HG03460 (cell line): ENCODE data around the gene RETREG1.
"Not testable (repeated sequence)": the region's sequence is repeated elsewhere in the genome, so short reads cannot be mapped to it uniquely, and the experiment has no call there.

Experiments used
- ATAC-seq: cut with Tn5 transposase; IDR thresholded peaks from one replicate; pipeline ENCODE4 v1.9.1; 2021; ENCODE audit not compliant: unreplicated experiment

The RETREG1 gene

DNA sequence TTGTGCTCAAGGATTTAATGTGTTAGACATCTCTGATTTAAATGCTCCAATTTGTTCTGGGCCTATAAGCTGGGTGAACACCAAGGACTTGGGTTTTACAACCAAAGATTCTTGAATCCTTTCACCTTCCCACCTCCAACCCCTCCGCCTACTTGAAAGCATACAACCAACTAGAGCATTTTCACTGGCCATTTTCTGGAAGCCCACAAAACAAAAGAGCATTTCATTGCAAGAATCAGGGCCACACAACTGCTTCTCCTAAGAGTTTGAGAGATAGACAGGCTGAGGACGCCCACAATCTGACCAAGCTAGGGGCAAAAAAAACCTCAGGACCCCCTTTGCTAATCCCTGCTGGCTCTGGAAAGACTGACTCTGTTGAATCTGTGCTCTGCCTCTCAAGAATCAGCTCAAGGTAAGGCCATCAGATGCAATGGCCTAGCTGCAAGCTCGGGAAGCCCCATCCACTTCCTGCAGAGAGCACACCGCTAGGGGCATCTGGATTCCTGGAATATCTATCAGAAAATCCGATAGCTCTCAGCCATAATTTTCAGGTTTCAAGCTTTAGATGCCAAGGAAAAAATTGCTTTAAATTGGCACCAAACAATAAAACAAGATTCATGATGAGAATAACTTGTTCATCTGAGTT, 57.7 kb downstream of the RETREG1 start:
- ATAC-seq = no peak

GRCh38 chr5:16557477-16557876, 59.3 kb downstream of the RETREG1 start:
- ATAC-seq = no peak

DNA sequence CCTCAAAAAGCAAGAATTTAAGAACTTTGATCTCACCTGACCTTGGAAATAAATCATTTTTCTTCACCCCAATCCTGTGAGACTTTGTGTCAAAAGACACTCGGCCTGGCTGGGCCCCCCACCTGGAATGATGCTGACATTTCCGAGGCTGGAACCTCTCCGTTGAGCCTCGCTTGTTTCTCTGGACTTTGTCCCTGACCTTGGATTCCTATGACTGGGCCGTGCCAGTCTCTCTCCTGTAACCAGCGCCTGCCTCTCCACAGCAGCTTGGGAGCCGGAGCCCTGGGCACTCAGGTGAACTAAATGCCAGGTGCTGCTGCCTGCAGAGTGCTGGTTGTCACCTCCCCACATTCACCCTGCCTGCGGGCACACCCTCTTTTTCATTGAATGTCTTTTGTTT, 62.7 kb downstream of the RETREG1 start:
- no peak for ATAC-seq

DNA sequence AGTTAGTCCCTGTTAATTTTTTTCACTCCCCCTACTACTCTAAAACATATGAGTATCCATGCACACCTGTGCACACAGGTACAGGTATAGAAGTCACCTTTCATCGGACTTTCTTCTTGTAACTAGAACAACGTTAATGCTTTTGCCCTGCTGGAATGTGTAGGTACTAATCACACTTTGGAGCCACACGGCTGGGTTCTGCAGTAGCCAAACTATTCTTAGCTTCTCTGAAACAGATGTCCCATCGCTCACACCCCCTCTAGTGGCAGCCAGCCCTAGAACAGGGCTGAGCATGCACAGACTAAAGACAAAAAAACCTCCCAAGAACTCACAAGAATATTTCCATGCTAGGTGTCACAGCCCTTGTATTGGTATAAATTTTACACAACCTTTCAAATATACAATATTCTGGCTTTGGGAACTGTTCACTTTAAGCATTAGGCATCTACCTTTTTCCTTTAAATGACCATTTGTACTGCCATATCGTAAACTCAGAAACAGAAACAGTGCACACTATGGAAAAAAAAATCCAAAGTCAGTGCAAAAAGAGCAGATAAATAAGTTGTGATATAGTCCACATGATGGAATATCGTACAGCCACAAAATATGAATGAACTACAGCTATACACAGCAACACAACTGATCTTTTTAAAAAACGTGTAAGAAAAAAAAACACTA, 64.0 kb downstream of the RETREG1 start:
- peak; percentile 82 for ATAC-seq

DNA sequence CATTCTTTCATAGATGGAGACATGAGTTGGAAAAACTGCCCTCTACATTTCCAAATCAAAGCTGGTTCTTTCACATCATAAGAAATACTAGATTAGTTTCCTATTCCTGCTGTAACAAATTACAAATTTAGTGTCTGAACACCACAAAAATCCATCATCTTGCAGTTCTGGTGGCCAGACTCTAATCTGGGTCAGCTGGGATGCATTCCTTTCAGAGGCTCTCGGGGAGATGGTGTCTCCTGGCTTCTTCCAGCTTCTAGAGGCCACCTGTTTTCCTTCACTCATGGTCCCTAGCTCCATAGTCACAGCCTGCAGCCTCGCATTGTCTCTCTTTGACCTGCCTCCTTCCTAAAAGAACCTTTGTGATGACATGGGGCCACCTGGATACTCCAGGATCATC, 65.2 kb downstream of the RETREG1 start:
- ATAC-seq = no peak

- peak; percentile 60 for ATAC-seq
These were observed 66.4 kb downstream of the RETREG1 start for GRCh38 chr5:16550316-16550952.

DNA sequence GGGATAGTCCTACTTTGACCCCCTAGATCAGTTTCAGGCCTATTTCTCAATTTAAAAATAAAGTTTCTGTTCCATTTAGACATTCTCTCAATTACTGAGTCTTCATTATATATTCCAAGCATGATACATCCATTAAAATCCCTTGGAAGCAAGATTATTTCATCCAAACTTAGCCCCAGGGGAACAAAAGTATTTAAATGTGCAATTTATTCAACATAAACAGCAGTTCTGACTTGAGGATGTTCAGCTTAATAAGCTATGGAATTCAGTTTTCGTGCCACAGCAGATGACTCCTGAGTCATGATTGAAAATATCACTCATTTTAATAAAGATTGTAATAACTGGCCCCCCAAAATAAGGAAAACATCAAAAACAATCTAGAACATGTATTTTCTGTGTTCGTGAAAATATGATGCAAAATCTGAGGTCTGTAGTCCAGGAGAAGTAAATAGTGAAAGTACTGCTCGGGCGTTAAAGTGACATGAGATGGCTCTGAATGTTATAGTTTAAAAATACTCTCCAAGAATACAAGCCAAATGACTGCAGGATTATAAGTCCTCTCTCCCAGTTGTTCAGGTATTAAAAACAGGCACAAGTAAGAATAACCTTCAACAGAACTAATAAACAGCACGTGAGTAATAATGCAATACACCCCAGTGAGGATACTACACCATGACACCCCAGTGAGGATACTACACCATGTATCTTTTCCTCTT, 67.1 kb downstream of the RETREG1 start:
- ATAC-seq = no peak

GRCh38 chr5:16548812-16549211, 68.0 kb downstream of the RETREG1 start:
- ATAC-seq = no peak

DNA sequence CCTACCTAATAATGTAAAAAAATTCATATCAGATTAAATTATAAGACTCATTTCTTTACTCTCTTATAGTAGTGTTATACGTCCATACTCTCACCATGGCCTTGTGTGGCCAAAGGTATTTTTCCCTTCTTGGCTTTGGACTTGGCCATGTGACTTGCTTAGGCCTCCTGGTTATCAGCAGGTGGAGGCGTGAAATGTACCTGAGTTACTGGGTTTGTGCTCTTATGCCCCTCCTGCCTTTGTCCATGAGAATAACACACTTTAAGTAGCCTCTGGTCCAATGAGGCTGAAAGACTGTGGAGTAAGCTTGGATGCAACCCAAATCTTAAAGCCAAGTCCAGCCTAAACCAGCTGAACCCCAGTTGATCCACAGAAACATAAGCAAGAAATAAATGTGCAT, 68.7 kb downstream of the RETREG1 start:
- ATAC-seq = no peak

GRCh38 chr5:16547200-16547842, 69.5 kb downstream of the RETREG1 start:
- ATAC-seq = no peak

DNA sequence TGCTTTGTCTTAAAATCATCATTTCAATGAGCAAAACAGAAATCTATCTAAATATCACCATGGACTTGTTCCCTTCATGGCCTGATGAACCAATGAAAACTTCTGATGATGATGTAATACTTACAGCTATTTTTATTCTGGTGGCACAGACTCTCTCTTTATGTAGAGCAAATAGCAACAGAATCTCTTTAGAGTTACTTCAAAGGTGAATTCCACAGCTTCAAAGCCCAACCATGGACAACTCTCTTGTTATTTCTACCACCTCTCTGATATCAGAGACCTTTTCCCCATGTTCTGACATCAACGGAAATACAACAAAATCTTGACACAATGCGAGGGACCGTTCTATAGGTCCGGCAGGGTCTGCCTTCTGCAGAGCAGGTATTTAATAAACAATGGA, 70.1 kb downstream of the RETREG1 start:
- ATAC-seq = no peak

DNA sequence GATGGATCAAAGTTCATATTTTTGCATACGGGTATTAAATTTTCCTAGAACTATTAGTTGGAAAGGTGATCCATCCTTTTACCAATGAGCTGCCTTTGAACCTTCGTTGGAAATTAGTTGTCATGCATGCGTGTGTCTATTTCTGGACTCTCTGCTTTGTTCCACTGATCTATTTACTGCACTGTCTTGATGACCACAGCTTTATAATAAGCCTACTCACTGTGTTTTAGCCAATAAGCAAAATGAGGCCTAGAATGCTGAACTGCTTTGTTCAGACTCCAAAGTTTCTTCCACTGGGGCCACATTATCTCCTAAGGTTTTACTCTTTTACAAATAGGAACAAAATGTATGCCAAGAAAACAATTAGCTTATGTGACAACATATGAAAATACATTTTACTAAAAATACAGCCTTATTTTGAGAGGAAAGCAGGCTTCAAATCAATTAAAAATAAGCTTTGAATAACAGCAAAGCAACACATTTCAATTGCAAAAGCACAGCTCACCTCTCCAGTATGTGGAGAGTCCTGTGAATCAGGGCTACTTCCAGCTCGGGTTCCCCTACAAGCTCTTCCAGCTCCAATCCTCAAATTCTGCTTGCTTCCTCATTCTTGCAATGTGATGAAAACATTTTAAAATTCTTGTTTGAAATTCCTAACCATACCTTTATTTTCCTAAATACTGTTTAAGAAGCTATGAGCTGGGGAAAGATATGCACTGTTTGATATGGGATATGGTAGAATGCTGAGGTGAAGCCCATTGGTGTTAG, 72.0 kb downstream of the RETREG1 start:
- ATAC-seq = no peak

GRCh38 chr5:16543206-16543605, 73.6 kb downstream of the RETREG1 start:
- ATAC-seq = not testable (repeated sequence)

- ATAC-seq = no peak
These were observed 74.6 kb downstream of the RETREG1 start for GRCh38 chr5:16542236-16542635.

DNA sequence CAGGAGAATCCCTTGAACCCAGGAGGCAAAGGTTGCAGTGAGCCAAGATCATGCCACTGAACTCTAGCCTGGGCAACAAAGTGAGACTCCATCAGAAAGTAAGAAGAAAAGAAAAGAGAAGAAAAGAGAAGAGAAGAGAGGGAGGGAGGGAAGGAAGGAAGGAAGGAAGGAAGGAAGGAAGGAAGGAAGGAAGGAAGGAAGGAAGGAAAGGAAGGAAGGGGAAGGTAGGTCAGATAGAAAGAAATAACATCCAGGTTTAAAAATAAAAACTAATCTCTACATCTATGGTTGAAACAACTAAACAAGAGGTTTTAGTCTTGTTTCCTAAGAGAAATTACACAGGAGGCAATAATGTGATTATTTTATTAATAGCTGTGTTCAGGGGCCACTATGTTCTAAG, 75.2 kb downstream of the RETREG1 start:
- not testable (repeated sequence) for ATAC-seq

DNA sequence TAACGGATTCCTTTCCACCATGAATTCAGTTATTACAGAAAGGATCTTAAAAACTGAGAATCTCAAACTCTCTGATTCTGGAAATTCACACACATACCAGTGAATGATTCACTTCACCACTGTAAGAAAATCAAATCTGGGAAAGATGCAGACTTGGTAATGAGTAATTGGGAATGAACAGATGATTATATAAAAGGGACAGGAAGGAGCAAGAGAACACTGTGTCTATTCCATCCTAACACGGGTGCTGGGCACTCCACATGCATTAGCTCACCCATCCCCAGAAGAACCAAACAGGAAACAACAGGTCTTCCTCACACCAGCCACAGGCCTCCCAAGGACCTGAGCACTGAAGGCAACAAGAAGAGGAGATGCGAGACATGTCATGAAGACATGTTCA, 76.4 kb downstream of the RETREG1 start:
- no peak for ATAC-seq

DNA sequence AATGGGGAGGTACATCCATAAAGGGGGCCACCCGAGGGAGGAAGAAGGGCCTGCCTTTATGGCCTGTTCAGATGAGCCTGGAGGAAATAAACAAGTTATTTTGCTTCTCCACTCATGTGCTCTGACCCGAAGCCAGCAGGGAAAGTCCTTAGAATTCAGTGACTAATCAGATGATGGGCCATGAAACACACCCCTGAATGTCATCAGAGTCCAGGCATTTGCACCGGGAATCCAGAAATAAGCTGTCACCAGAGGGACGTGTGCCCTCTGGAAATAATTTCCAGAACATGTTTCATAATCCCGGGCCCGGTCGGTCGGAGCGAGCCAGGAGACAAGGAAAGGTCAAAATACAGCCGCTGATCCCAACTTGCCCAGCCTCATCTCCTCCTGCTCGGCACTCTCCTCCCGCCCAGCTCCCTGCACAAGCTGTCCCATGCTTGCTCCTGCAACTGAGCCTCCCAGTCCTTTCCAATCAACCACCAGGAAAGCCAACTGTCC, 77.6 kb downstream of the RETREG1 start:
- no peak for ATAC-seq

- ATAC-seq = no peak
These were observed 78.8 kb downstream of the RETREG1 start for GRCh38 chr5:16538006-16538405.

- ATAC-seq = no peak
These were observed 80.0 kb downstream of the RETREG1 start for GRCh38 chr5:16536818-16537217.

DNA sequence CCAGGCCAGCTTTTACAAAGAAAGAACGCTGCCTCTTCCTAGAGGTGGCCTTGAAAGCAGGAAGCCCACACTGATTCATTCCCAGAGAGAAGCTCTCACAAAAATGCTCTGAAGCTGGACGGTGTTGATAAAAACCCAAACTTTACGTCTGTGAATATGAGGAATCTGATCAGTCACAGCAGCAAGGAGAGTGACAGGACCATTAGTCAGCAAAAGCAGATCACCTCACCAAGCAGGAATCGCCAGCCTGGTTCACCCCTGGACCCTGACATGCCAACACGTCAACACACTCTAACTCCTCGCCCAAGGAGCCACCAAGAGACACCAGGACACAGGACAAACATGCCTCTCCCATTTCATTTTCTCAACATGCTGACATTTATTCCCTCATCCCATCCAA, 80.6 kb downstream of the RETREG1 start:
- no peak for ATAC-seq
